DLD1 (cell line): ENCODE measurements around the gene FOXA1.

ENCODE experiments used
- in situ Hi-C: cut with HindIII; loops from 2 replicates; pipeline ENCODE4 v1.10.0; 2017; ENCODE audit warnings: low sequenced_read_pairs

Gene FOXA1

GRCh38 chr14:37590428-37591139 is 4.5 kb downstream of the FOXA1 start:
- in situ Hi-C loops: no loop called here

DNA sequence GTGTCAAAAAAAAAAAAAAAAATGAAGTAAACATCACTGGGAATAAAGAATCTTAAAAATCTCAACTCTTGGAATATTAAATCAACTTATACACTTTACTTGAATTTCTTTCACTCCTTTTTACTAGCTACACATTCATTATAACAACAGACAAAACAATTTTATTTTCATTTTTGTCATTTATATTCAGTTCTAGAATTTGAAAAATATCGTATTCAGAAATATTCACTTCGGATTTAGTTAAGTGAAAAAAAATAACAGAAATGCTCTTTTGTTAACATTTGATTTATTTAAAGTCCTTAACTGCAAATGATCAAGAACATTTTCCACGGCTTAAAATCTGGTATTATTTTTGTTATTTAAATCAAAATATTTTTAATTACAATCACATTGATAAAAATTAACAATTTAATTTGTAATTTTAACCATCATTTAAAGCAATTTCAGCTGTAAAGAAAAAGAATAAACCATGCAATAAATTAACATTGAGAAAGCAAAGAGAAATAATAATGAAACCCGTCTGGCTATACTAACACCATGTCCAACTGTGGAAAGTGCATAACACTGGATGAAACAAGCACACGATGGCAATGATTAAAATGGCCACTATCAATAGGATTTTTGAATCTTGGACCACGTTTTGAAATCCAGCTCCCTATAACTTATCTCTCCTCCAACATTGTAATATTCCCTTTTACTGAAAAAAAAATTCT is 5.2 kb downstream of the FOXA1 start:
- in situ Hi-C loops: loop anchor here (10.0 kb wide), 1 partner anchor 335 kb away; no protein-coding TSS in a partner anchor

- in situ Hi-C loops: loop anchor here (10.0 kb wide), 1 partner anchor 334 kb away; no protein-coding TSS in a partner anchor
Measured at GRCh38 chr14:37588956-37589714, 5.9 kb downstream of the FOXA1 start.

- in situ Hi-C loops: loop anchor here (10.0 kb wide), 1 partner anchor 334 kb away; no protein-coding TSS in a partner anchor
Measured at GRCh38 chr14:37588667-37588955, 6.4 kb downstream of the FOXA1 start.

DNA sequence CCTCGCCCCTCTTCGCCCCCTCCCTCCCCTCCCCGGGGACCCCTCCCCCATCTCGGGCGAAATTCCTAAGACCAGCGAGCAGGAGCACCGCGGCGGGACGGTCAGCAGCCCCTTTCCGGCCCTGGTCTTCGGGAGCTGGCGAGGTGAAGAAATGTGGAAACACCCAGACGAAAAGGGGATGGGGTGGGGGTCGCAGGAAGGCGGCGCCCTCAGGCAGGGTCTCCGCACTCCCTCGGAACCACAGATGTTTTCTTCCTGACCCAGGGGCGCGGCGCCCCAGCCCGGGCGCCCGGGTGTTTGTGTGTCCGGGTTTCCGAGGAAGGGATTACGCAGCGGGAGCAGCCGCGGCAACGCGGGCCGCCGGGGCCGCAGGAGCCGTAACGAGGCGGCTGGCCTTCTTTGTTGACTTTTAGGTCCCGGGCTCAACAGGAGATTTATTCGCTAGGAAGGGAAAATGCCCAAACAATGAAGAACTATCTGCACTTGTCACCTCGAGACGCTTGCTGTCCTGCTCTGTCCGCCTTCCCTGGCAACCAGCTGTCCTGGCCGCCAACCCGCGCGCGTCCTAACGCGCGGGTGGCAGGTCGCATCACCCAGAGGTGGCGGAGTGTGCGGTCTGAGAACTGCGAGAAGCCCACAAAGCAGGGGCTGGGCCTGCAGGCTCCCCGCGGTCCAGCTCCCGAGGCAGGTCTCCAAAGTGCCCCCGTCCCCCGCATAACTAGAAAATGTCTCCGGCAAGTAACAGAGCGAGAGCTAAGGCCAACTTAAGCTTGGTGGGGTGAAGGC is 7.0 kb downstream of the FOXA1 start:
- in situ Hi-C loops: loop anchor here (10.0 kb wide), 1 partner anchor 333 kb away; no protein-coding TSS in a partner anchor

DNA sequence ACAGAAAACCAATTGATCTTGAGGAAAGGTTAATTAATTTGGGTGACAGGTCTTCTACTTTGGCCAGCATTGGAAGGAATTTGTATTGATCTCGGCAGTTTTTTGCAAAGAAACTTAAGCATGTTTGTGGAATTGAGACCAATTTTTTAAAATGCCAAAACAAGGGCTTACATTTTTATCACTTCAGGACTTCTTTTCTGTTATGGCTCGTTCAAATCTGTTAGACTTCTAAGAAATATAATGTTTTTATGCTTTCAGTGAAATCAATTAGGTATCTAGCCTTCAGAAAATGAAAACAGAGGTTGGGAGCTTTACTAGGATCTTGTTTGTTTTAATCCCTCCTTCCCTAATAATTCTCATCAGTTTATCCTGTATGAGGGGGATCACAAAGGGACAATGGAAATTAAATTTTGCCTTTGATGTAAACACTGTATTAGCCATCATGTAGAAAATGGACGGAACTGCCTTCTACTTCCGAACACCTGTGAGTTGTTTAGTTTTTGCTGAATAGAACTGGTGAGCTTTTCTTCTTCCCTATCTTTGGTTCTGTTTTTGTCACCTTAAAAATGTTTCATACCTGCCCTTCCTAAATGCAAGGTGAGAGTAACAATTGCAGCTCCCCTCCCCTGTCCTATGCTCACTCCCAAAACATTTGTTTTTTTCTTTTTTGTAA is 7.8 kb downstream of the FOXA1 start:
- in situ Hi-C loops: loop anchor here (10.0 kb wide), 1 partner anchor 332 kb away; no protein-coding TSS in a partner anchor

DNA sequence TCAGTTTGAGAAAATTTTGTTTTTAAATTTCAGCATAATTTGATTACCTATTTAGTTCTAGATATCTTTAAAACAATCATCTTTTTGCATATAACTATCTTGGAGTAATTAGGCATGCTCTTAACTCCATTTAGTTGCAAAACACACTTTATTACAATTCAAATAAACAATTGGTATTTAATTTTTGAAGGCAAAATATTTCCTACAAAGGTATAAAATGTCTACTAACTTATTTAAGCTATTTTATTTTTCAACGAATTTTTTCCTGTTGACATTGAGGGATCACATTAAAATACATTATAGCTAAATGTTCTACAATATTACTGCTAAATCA is 8.3 kb downstream of the FOXA1 start:
- in situ Hi-C loops: loop anchor here (10.0 kb wide), 1 partner anchor 332 kb away; no protein-coding TSS in a partner anchor

- in situ Hi-C loops: loop anchor here (10.0 kb wide), 1 partner anchor 331 kb away; no protein-coding TSS in a partner anchor
Measured at GRCh38 chr14:37585971-37586796, 8.9 kb downstream of the FOXA1 start.

DNA sequence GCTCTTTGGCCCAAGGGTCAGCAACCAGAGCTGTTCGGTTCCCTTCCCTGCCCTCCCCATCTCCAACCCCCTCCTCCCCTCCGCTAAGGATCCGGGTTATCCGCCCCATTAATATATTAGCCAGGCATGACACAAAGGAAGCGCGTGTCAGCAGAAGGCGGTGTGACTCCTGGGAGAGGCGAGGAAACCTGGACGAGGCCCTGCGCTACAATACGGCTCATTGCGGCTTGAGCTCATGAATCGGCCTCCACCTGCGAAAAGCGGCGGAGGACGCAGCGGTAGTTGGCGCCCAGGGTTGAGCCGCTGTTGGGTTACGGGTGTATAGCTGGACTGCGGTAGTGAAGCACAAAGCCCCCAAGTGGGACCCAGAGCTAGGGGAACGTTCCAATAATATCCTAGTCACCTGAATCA is 9.9 kb downstream of the FOXA1 start:
- in situ Hi-C loops: loop anchor here (10.0 kb wide), 1 partner anchor 330 kb away; no protein-coding TSS in a partner anchor

- in situ Hi-C loops: loop anchor here (10.0 kb wide), 1 partner anchor 330 kb away; no protein-coding TSS in a partner anchor
Measured at GRCh38 chr14:37584211-37585100, 10.6 kb downstream of the FOXA1 start.

- in situ Hi-C loops: loop anchor here (10.0 kb wide), 1 partner anchor 329 kb away; no protein-coding TSS in a partner anchor
Measured at GRCh38 chr14:37583358-37584210, 11.5 kb downstream of the FOXA1 start.

GRCh38 chr14:37580146-37580545 is 14.9 kb downstream of the FOXA1 start:
- in situ Hi-C loops: loop anchor here (10.0 kb wide), 1 partner anchor 325 kb away; no protein-coding TSS in a partner anchor

DNA sequence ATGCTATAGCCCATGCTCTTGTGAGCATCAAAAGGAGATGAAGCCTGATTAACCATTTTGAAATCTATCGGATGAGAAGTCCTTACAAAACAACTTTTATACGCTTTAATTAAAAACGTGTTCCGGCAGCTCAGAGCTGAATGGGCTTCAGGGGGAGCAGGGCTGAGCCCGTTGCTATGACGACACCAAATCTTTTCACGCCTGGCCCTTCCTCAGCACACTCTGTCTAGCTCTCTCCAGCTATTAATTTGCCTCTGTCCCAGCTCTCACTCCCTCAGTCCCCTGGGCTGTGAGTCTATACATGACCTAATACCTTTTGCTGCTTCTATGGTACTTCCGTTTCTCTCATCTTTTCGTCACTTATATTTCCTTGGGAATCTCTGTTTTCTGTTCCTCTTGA is 15.8 kb downstream of the FOXA1 start:
- in situ Hi-C loops: no loop called here

DNA sequence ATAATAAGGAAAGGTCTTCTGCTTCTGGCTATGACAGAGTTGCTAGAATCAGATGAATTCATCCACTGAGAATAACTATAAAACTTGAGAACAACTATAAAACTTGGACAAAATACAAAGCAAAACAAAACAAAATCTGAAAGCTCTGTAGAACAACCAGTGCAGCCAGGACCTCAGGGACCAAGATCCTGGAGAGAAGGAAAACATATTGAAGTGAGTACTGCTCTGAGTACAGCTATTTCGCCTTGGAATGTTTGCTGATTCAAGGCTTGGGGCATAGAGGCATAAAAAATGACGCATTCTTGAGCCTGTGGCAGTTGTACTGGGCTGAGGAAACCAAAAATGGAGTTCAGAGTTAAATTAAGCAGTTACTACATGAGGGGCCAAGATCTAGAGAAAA is 21.7 kb downstream of the FOXA1 start:
- in situ Hi-C loops: no loop called here

DNA sequence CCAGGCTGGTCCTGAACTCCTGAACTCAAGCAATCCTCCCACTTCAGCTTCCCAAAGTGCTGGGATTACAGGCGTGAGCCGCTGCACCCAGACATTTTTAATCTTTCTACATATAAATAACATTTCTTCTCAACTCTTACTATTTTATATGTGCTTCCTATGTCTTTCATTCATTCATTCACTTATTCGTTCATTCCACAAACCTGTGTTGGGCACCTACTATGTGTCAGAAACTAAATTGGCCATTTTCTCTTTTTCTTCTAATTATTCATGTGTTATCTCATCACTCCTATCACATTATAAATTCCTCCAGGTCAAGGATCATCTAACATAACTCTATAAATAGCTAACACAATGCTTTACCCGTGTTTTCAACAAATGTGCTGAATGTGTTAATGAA is 23.7 kb downstream of the FOXA1 start:
- in situ Hi-C loops: no loop called here

- in situ Hi-C loops: loop anchor here (5.0 to 10.0 kb wide), 2 partner anchors 132 to 325 kb away; no protein-coding TSS in a partner anchor
Measured at GRCh38 chr14:37569729-37570128, 25.3 kb downstream of the FOXA1 start.

DNA sequence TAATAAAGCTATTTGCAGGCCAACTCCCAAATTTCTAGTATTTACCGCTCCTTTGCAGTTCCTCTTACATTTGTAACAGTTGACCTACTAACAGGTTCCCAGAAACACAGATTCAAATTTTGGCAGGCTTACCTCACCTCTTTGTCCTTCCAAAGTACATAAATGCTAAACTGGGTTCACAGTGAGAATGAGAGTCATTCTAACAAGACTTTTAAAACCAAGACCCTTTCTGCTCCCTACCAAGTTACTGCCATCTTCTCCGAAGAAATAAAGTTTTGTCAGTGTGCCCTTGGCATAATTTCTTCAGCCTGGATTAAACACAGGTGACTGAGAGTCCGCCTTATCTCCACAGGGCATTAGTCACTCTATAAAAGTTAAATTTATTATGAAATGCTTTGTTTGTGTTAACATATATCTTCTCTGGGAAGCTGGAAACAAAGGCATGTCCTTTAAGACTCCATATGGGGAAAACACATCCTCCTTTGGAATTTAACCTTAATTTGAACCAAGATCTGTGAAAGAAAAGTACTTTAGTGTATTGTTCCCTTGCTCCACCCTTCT is 28.2 kb downstream of the FOXA1 start:
- in situ Hi-C loops: loop anchor here (5.0 to 10.0 kb wide), 2 partner anchors 130 to 322 kb away; no protein-coding TSS in a partner anchor
